GM19324 (cell line): ENCODE measurements around the gene CEACAM5.
"Not testable (repeated sequence)": the region's sequence is repeated elsewhere in the genome, so short reads cannot be mapped to it uniquely, and the experiment has no call there.

Experiments
- ATAC-seq: cut with Tn5 transposase; IDR thresholded peaks from one replicate; pipeline ENCODE4 v1.9.1; 2021; ENCODE audit warnings: mild to moderate bottlenecking, moderate library complexity; ENCODE audit not compliant: unreplicated experiment, low FRiP score

The CEACAM5 gene

DNA sequence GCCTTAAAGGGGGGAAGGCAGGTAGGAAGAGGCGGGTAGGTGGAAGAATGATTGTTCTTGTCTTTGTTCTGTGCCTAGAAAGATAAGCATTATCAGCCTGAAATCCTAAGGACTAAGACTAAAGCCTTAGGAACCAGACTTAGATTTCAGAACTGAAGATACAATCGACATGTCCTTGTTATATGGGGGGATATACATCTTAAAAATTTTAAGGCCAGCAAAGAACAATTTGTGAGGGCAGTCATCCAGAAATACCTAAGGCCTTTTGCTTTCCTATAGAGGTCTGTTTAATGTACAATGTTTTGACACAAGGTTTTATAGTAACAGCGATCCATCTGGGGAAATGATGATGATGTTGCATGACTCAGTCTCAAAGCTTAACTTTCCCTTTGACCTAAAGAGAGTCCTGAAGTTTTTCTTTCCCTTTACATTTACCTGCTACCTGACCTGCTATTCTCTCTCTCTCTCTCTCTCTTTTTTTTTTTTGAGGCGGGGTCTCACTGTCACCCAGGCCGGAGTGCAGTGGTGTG, 26.7 kb downstream of the CEACAM5 start:
- ATAC-seq = no peak

DNA sequence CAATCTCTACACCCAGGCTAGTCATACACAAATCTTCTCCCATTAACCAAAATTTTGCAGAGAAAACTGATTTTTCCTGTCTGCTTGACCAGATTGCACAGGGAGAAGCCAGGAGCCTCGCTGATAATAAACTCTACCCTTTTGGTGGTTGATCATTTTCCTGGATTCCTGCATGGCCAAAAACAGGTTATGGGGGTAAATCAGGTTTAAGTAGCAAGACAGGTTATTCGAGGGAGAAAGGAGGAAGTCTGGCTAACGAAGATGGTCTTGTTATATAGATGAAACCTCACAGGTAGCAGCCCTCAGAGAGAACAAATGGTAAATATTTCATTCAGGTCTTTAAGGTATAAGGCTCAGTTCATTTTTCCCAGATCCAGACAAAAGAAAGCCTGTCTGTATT, 30.9 kb downstream of the CEACAM5 start:
- ATAC-seq = no peak

GRCh38 chr19:41740415-41741243, 32.2 kb downstream of the CEACAM5 start:
- no peak for ATAC-seq

DNA sequence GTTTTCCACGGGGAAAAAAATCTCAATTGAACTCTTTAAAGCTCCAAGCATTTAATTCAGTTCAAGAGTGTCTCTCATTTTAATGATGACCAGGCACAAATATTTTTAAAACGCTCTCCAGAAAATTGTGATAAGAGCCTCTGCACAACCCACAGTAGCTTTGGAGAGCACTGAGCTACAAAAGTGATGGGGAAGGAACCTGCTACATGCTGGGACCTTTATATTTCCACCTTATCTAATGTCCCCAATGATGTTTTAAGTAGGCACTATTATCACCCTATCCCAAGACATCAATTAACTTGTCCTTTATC, 32.8 kb downstream of the CEACAM5 start:
- no peak for ATAC-seq

DNA sequence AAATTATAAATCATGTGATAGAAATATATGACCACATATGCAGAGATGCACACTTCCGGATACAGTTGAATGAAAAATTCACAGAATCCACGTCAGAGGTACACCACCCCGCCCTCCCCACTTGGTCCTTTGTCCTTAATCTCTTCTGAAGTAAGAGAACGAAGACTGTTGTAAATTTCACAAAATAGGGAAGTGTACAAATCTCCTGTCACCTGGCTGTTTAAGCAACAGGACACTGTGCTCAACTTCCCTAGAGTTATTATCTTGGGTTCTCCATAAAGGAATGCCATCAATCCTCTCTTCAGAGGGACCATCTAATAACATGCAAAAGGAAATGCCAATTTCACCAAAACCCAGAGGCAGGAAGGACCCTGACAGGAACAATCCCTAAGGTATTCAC, 36.4 kb downstream of the CEACAM5 start:
- ATAC-seq = no peak

- no peak for ATAC-seq
These were observed 37.3 kb downstream of the CEACAM5 start for GRCh38 chr19:41745756-41746155.

DNA sequence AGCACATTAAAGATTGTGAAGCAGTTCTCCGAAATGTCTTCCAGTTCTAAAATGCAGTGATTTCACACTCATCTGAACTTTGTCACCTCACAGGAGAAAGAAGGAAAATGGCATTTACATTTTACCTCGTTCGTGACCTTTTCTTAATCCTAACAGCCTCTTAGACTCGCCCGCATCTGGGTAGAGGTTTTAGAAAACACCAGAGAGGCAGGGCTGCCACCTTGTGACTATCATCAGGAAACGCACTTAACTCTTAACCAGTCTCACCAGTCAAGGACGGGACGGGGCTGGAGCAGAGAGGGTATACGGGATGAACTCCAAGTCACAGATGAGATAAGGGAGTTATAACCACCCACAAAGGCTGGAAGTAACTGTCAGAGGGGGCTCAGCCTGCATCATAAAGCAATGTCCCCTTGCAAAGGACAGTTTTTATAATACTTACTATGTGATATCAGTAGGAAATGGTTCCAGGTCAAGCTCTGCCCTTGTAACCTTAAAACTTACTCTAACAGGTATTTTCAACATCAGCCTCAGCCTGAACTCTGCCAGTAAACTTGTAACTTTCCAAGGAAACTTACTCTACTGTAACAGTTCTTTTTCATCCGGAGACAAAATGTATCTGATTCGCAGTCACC, 38.3 kb downstream of the CEACAM5 start:
- ATAC-seq = no peak

DNA sequence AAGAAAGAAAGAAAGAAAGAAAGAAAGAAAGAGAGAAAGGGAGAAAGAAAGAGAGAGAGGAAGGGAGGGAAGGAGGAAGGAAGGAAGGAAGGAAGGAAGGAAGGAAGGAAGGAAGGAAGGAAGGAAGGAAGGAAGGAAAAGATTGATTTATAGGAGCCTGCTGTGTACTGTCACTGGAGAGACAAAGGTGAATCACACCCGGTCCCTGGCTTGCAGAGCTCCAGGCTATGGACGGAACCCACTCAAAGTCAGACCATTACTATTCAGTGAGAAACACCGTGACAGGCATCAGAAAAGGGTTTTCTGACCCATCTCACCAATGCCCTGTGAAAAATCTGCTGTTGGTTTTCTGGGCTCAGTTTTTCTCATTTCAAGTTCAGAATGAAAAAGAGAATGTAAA, 39.6 kb downstream of the CEACAM5 start:
- ATAC-seq = no peak

GRCh38 chr19:41750248-41751134, 42.1 kb downstream of the CEACAM5 start:
- ATAC-seq = not testable (repeated sequence)

- no peak for ATAC-seq
These were observed 44.7 kb downstream of the CEACAM5 start for GRCh38 chr19:41753159-41753558.

- ATAC-seq = no peak
These were observed 45.6 kb downstream of the CEACAM5 start for GRCh38 chr19:41753936-41754529.

- no peak for ATAC-seq
These were observed 47.0 kb downstream of the CEACAM5 start, which contains the start of gene CEACAM6 for GRCh38 chr19:41755328-41755913. CEACAM6 (plus strand) TSS chr19:41755530; CDS start chr19:41755639, 109 bp downstream.

GRCh38 chr19:41758846-41759245, 50.4 kb downstream of the CEACAM5 start:
- ATAC-seq = no peak

DNA sequence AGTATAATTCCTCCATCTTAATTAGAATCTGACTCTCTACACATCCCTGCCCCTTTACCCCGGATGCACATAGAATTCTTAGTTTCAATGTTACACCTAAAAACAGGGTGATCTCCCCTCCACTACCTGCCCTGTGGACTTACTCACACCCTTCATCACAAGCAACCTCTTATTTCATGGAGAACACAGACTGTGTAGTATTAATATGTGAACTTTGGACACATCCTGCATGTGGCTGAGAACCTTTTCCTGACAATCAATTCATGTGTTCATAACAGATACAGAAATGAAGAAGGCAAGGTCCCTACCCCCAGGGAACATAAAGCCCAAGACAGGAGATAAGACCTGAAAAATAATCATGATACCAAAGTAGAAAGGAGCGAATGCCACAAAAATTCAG, 58.7 kb downstream of the CEACAM5 start:
- no peak for ATAC-seq

- not testable (repeated sequence) for ATAC-seq
These were observed 59.7 kb downstream of the CEACAM5 start for GRCh38 chr19:41768105-41768504.

DNA sequence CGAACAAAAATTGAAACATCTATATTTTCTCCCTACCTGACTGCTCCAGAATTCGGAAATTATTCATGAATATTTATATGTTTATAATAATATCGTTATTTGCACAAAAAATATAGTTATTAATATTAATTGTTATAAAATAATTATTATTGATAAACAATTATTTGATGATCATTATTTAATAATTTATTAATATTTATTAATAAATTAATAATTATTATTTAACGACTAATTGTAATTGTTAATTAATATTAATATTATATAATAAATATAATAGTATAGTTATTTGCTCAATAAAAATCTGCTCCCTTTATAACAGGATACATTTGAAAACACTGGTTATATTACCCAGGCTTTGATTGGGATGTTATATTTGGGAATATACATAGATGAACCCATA, 61.2 kb downstream of the CEACAM5 start:
- ATAC-seq = no peak

GRCh38 chr19:41771410-41771809, 63.0 kb downstream of the CEACAM5 start:
- no peak for ATAC-seq

DNA sequence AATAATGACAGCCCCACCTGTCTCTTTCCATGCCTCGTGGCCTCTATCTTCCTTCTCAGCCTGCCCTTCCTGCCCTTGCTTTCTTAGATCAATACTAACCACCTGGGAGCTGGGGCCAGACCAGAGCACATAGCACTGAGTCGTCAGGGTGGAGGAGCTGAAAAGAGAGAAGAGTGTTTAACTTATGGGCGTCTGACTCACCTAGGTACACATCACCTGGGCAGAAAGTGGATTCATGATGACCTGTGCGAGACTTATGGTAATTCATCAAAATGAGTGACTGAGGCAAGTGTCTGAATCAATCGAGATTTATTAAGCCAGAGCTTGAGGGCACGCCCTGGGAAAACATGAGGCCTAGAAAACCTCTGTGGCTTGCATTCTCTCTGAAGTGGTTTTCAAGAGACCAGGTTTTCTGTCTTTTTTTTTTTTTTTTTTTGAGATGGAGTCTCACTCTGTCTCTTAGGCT, 66.1 kb downstream of the CEACAM5 start:
- ATAC-seq = no peak

DNA sequence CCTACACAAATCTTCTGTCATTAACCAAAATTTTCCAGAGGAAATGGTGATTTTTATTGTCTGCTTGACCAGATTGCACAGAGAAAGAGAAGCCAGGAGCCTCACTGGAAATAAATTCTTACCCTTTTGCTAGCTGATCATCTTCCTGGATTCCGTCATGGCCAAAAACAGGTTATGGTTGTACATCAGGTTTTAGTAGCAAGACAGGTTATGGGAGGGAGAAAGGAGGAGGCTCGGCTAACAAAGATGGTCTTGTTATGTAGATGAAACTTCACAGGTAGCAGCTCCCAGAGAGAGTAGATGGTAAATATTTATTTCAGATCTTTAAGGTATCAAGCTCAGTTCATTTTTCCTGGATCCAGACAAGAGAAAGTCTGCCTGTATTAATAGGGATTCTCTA, 68.3 kb downstream of the CEACAM5 start:
- no peak for ATAC-seq
